Stimulated activated CD8-positive, alpha-beta memory T cell treated with anti-CD3 and anti-CD28 coated beads, Interleukin-15, amount 100 ng/mL, for 4 hours (primary cell): Measurements from ENCODE around the gene UNCX.

Experiments
- DNase-seq, 2 donors: peaks; one replicate each; pipeline ENCODE4 v3.0.0-alpha.2; 2020; ENCODE audit warnings: low read depth in 2 of 2

Gene UNCX

DNA sequence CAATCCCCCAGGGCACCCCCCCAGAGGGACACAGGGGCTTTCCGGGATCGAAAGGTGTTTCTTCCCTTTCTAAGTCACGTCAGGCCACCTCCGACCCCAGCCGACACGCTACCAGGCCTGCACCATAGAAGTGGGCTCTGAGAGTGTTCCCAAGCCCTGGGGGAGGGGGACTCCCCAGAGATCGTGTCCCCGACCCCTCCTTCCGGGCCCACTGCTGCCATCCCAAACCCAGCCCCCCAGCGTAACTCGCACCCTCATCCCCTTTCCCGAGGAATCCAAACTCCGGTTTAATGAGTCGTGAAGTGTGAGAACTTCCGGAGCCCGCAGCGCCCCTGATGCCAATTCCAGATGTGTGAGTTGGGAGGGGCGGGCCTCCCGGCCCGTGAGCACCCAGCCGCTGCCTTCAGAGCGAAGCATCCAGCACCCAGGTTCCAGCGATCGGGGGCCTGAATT, 11.3 kb downstream of the UNCX start:
- no peak for DNase-seq

DNA sequence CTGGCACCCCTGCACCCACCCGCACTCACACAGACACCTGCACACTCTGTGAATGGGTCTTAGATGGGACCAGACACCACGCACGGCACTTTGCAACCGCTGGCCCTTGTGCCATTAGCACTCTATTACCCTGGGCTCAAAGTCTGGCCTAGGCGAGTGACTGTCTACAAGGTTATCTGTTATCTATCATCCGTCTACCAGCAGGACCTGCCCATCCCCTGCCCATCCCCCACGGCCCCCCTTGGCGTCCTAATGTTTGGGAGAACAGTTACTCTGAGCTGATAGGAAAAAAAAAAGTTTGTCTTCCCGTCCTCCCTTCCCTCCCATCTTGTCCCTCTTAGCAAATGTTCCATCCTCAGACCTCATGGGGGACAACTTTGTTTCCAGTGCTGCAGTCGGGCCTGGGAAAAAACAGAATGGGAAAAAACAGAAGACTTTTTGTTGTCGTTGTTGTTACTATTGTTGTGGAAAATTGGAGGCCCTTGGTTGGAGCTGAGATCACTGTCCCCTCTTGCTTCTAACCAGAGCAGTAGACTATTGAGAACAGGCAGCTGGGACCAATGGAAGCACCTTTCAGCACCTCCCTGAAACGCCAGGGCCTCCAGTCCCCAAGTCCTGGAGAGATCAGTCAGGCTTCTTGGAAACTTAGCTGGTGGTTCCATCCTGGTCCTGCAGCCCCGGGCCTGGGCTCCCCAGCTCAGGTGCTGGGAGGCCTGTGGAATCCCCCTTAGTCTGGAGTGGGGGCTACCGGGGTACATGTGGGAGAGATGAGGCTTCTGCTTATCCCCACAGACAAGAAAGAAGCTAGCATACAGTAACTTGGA, 12.2 kb downstream of the UNCX start:
- no peak for DNase-seq

DNA sequence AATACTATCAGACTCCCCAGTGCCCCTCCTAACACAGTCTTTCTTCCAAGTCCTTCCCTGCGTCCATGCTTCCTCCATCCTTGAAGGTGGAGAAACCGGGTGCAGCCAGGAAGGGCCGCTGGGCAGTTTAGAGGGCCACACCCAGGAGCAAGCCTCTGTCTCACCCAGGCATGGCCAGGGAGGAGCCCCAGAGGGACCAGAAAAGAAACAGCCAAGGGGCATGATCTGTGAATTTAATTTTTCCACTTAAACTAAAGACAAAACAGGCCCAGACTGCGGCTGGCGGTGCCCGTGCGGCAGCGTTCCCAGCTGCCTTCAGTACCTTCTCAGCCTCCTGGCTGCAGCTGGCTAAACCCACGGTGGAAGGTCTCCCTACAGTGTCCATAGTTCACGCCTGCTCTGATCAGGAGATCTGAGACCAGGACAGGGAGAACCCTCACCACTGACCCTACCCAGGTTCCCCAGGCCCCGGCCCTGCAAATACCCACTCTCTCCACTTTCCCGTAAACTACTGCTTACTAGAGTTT, 12.9 kb downstream of the UNCX start:
- DNase-seq, result no peak

DNA sequence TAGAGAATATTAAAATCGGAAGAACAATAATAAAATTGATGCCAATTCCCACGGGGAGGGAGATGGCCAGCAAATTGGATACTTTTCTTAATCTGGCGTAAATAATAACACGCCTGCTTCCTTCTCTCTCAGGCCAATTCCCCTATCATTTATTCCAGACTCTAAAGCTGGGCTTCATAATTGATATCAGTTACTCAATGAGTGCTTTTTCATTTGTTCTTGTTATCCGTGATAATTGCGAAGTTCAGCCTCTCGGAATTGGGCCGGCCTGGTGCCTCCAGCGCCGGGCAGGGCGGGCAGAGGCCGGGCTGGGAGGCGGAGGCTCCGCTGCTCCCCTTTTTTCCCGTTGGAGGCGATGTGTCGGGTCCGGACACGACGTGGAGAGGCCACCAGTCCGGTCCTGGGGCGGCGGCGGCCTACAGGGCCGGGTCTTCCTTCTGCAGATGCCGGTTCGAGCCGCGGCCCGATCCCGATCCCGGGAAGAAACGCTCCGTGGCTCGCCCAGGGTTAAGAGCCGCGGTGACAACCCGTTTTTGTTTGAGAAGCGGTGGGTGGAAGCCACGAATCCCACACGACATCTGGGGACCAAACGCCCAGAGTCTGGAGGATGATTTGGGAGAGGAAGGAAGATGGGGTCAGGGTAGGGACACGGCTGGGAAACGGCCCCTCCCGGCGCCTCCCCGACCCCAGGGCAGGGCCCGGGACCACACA, 13.6 kb downstream of the UNCX start:
- no peak for DNase-seq

DNA sequence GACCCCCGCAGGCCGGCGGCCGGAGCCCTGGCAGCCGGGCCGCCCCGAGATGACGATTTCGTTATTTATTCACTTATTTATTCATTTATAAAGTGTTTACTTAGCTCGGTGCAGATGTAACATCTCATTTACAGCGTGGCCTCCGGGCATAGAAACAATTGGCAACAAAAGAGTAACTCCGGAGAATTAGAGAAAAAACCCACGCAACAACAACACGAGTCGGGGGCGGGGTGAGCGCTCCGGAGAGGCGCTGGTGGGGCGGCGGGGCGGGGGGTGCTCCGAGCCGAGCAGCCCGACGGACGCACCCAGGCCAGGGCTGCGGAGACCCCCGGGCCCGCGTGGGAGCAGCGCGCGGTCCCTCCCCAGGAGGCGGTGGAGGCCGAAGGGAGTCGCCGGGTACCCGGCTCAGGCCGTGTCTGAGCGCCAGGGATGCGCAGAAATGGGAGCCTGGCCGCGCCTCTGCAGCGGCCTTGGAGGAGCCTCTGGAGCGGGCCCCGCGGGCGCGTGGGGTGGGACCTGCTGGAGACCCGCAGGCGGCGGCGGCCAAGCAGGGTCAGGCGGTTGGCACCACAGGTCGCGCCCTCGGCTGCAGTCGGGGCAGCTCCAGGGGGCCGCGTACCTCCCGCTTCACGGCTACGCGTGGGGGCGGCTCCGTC, 14.3 kb downstream of the UNCX start:
- DNase-seq, result no peak

DNA sequence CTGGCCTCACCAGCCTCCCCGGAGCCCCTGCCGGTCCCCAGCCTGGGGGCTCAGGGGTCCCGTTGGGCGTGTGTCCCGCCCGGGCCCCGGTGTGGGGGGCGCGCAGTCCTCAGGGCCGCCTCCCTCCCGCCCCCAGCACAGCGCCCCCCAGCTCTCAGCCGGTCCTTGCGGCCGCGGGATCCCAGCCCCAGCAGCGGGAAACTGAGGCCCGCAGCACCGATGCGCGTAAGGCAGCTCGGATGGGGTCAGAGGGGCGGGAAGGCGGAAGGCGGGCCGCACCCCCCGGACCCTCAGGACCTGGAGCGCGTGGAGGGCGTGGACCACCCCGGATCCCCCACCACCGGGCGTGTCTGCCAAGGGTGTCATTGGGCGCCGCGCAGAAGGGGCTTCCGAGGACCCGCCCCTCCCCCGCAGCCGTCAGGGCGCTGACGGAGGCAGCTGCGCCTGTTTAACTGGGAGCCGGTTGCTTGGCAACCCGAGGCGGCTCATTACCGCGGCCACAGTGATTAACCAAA, 14.9 kb downstream of the UNCX start:
- DNase-seq, result no peak

DNA sequence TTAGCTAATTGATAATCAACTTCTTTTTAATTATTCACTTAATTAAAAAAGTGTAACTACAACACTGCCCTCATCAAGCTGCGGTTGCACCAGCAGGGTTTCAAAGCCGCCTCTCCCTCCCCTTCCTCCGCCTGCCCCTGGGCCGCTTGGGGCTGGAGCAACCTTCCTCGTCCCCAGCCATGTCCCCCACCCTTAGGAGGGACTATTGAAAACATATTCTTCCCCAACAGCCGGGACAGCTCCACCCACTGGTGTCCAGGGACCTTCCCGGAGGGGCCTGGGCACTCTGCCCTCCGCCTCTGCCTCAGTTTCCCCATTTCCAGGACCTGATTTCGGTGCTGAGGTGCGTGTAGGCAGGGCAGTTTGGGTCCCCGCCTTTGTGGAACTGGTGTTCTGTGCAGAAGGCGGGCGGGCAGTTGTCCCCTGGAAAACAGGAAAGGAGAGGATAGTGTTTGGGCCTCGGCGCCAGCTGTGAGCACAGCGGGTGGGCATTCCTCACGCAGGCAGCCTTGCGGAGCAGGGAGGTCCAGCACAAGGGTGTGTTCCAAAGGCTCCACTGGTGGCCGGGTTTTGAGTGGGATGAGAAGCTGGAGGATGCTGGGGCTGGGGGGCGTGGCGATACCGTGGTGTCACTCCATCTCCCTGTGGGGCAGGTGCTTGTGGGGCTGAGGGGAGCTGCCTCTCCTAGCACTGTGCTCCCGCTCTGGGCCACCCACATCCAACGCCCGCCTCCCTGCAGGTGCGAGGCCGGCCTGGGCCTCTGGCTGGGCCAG, 15.7 kb downstream of the UNCX start:
- no peak for DNase-seq

DNA sequence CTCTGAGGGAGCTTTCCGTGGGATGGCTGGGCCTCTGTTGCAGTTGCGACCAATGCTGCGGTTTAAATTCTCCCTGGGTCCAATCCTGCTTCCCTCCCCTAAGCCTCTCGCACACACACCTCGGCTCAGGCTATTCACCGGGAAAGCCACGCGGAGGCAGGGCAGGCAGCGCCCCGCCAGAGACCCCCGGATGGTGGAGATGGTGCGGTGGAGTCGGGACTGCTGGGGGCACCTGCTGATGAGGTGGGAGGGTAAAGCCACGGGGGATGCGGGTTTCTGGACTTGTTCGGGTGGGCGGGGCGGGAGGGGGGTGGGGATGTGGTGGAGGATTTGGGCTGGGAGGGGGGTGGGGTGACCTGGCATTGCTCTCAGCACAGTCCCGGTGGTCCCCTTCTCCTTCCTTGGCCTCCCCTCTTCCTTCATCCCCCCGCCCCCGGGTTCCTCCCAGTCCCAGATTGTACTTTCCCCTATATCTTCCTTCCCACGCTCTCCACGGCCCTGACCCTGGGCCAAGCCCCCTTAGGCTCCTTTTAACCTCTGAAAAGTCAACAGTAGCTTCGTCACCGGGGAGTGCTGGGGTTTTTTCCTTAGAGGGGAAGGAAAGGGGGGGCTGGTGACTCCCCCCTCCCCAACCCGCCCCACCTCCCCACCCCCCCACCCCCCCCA, 16.4 kb downstream of the UNCX start:
- no peak for DNase-seq

DNA sequence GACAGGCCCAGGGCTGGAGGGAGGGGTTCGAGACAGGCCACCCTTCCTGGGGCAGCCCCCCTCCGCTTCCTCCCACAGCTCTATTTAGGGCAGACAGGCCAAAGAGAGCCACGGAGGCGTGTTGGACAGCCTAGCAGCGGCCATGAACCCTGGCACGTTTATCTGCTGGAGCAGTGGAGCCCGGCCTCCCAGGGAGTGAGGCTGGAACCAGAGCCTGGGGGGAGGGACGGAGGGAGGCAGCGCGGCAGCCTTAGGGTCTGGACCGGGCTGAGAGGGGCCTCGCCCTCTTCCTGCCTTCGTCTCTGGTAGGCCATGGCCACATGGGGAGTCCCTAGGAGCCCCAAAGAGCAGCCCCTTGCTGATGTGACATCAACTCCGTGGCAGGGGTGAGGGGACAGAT, 17.1 kb downstream of the UNCX start:
- DNase-seq, result no peak

DNA sequence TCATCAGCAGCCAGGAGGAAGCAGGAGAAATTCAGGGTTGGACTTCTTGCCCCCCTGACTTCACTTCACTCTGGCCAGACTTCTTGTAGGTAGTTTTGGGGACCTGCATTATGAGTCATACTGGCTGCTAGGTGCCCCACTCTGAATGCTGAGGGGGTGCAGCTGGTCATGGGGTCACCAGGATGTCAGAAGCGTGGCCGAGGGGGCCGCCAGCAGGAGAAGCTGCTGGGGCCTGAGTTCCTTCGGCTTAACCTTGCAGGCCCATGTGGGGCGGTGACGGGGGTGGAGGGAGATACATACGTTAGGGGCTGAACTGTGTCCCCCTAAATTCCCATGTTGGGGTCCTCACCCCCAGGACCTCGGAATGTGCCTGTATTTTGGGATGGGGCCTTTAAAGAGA, 18.2 kb downstream of the UNCX start:
- no peak for DNase-seq

DNA sequence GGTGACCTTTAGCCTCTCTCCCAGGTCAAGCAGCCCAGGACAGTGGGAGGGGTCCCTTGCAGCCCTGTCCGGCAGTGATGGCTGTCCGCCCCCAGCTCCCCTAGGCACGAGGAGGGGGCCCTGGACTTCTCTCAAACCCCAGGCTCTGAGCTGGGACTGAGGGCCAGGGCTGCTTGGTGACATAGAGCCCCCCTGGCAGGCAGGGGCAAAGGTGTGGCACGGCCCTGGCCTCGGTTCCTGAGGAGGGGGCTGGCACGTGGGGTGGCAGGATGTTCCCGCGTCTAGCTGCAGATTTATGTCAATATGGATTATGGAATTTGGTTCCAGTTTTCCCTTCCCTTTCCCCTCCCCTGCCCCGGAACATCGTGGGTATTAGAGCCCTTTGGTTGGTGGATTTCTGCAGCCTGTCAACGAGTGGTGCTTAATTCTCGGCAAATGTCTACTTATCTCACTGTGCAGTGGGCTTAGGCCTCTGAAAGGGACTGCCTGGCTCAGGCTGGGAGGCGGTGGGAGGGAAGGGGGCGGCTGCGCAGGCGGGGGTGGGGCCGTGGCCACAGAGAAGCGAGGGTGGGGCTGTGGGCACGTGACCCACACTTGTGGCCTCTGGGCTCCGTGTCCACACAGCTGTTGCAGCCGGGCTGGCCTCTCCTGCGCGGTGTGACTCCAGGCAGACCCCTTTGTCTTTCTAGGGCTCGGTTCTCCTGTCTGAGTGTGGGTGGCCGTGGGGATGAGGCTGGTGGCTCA, 19.3 kb downstream of the UNCX start:
- DNase-seq, result no peak

DNA sequence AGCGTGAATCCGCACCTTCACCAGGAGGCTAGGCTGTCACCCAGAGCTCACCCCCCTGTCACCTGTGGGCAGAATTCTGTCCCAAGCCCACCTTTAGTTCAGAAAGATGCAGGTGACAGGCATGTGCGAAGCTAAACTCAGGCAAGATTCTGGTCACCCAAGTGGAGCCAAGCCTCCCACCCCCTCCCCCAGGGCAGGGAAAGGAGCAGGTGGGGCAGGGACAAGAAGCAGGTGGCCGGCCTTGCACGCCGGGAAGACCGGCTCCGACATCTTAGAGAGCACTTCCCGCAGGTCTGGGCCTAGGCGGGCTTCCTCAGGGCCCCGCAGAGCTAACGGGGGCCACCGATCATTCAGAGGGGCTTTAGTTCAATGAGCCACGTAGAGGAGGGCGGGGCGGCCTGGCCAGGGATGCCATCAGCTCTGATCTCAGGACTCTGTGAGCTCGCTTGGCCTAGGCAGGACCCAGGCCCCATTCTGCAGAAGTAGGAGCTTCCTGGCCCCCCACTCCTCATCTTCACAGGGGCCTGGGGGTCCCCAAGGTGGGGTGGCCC, 19.9 kb downstream of the UNCX start:
- DNase-seq, result no peak

DNA sequence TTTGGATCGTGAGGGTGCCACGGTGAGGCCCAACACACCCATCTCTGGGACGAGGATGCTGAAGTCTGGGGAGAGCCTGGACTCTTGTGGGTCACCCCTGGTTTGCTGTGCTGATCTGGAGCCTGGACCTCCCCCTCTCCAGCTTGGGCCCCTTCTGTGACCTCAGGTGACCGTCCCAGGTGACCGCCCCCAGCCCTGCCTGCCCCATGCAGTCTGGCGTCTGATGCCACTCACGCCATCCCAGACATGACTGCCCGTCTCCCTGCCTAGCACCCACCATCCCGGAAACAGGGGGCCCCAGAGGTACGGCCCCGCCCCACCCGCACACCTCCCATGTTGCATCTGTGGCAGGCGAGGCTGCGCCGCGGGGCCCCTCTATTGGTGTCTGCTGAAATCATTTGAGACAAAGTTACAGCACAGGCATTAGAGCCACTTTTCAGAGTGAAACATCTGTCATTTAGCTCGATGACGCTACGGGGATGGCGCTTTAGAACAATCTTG, 21.1 kb downstream of the UNCX start:
- DNase-seq, result no peak

DNA sequence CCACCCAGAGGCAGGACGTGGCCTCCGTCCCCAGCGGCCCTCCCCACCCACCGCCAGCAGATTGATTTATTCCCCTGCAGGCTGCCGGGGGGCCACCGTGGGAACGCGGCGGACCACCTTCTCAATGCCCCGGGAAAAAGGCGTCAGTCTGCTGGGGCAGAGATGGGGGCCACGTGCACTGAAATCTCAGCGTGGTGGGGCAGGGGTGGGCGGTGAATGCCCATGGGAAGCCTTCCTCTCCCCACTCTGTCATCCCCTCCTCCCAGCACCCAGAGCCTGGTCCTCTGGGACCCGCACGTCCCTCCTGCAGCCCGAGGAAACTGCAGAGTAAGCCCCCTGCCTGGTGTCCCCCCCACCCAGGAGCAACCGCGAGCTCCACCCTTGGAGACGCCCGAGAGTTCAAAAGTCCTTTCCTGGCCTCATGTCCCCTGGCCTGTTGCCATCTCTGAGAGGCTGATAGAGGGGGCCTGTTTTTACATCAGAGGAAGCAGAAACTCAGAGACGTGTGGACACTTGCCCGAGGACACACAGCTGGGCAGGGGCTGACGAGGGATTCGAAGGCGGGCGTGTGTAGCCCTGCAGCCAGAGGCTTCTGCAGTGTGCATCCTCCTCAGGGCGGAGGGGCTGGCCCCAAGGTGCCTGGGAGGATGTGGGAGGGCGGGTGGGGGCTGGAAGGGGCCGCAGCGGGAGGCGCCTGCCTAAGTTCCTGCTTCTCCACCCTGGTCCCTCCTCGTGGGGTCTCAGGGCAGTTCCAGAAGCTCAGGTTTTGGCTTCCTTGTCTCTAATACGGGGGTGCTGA, 21.8 kb downstream of the UNCX start:
- no peak for DNase-seq

DNA sequence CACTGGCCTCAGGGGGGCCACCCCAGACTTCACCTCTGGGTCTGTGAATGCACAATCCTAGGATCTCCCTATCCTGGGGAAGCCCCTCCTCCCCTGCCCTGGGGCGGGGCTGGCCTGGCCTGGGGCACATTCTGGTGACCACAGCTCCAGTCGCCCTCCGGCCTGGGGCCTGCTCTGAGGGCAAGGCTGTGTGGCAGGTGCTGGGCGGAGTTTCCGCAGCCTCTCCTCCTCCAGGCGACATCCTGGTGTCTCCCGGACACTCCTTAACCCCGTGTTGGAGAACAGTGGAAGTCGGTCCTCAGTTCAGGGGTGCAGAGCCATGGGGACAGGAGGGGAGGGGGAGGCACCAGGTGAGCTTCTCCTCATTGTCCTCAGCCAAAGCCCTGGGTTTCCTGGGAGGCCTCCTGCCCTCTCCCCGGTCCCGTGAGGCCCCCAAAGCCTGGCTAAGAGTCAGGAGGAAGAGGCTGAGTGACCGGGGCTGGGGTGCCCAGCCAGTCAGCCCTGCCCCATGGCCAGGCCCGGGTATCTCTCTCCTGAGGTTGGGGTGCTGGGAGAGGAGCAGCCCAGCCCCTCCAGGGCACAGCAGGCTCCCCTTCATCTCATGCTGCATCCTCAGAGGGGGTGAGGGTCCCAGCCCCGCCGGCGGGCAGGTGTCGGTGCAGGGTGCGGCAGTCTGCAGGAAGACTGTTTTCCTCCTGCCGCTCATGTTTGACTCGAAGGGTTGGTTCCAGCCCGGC, 22.6 kb downstream of the UNCX start:
- DNase-seq, result no peak

DNA sequence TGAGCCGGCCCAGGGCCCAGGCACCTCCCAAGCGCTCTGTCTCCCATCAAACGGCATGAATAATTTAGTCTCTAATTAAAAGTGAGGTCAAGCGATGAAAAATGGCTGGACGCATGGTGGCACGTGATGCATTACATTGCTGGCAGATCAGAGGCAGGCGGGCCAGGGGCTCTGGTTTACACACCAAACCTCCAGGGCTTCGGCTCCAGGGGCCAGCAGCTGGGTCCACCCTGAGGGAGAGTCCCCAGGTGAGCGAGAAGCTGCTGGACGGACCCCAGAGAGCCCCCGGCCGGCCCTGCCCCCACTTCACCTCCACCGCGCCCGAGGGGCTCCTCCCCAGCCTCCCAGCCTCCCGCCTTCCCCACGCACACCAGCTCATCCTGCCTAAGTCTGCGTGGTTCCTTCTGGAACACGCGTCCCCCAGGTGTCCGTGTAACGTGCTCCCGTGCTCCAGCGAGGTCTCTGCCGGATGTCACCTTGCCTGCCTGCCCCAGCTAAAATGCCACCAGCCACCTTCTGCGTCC, 23.2 kb downstream of the UNCX start:
- DNase-seq, result no peak

DNA sequence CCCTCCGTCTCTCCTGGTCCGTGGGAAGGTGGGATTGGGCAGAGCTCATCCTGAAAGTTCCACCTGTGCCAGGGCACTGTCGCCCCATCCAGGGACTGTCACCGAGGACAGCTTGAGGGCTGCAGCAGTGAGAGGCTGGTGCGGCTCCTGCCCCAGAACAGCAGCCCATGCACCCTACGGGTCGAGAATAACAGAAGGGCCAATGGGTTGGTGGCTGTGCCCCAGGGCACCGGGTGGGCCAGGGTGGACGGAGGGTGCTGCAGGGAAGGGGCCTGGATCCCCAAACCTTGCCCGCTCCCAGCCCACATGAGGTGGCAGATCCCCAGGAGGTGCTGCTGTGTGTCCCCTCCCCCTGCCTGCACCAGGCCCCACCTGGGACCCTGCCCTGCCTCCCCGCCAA, 23.9 kb downstream of the UNCX start:
- no peak for DNase-seq

DNA sequence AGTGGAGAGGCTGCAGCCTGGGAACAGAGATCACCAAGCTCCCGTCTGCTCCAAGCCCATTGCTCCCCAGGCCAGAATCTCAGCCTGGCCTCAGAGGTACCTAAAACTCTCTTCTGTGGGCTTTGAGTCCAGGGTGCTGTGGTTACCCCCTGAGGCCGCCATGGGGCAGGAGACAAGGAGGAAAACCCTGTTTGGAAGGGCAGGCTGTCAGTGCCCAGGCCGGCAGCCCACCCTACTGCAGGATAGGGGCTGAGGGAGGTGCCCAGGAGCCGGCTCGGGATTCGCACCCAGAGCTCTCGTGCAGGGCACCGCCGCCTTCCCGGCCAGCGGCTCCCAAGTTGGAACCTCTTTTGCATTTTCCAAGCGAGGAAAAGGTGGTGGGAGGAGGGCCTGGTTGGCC, 24.5 kb downstream of the UNCX start:
- no peak for DNase-seq
